Lower leg skin (tissue), 3 donors: ENCODE measurements around the gene KCTD15.

ENCODE experiments used
- CTCF ChIP-seq, 3 donors: fragments of 450-650 bp; IDR thresholded peaks; one replicate each; pipeline ENCODE4 v1.5.1; 2016; ENCODE audit warnings: antibody characterized with exemption in 3 of 3, mild to moderate bottlenecking in 3 of 3, moderate library complexity in 2 of 3
- POLR2A ChIP-seq, 2 donors: fragments of 450-650 bp; IDR thresholded peaks; one replicate each; pipeline ENCODE4 v1.6.1; 2016 to 2017; ENCODE audit warnings: antibody characterized with exemption in 2 of 2, mild to moderate bottlenecking in 1 of 2, moderate library complexity in 1 of 2

- TF ChIP-seq POLR2A (IDR thresholded peaks at IDR 0.05) (no peak), CTCF (IDR thresholded peaks at IDR 0.05) (no peak)
Measured at GRCh38 chr19:33774751-33775150, 21.9 kb upstream of the KCTD15 start.
